ENCODE results near the gene BCCIP. TPM values are rescaled to one million over a fixed set of nuclear protein-coding genes. Genes with fewer than 3 reads are reported as not detected.

Gene BCCIP
- 49.2 and 74.0 TPM in 2 replicates for total RNA-seq

DNA sequence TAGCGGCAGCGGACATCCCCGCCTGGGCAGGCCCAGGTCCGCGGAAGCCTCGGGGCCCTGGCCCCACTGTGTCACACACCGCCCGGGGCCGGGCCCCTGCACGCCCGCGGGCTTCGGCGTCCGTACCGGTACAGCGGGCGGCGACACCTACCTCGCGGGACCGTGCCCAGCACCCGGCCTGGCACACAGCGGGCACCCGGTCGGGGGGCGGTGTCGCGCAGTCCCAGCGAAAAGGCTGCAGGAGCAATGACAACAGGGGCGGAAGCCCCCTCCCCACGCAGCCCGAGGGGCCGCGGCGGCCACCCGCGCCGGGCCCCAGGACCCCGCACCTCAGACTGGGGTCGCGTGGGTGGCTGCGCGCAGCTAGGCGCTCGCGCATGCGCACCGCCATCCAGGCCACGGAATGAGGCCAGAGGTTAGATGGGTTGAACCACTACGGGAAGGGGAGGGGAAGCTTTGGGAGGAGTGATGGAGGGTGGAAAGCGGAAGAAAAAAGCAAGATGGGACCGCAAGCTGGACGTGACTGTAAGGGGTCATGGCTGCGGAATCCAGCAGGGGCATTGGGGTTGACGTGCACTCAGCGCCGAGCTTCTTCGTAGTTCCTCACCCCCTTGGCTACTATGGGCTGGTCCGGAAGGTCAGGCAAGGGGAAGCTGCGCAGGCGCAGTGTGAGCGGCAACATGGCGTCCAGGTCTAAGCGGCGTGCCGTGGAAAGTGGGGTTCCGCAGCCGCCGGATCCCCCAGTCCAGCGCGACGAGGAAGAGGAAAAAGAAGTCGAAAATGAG, at the start of gene BCCIP, which contains the start of gene UROS:
Gene BCCIP, plus strand, starts transcription at position 669 of the 785 bp plus-strand sequence. Its CDS starts 12 bp downstream, at position 681.
Gene UROS, minus strand, starts transcription at position 381 of the 785 bp plus-strand sequence. CDS start 6,759 bp downstream, outside the sequence.
- DNase-seq (ENCODE audit: low read depth, low spot score): peak; percentile 55

GRCh38 chr10:125773687-125774543, 49.4 kb upstream of the BCCIP start:
- DNase-seq (ENCODE audit: low read depth, low spot score): no peak

GRCh38 chr10:125774581-125775191, 48.7 kb upstream of the BCCIP start:
- no peak for DNase-seq (ENCODE audit: low read depth, low spot score)

- DNase-seq (ENCODE audit: low read depth, low spot score): no peak
Observed at GRCh38 chr10:125775491-125776106, 47.7 kb upstream of the BCCIP start, which contains the start of gene MMP21. TSS of gene MMP21 (minus strand) at chr10:125775821. CDS start at chr10:125775821, 0 bp downstream.

GRCh38 chr10:125777806-125778205, 45.5 kb upstream of the BCCIP start:
- no peak for DNase-seq (ENCODE audit: low read depth, low spot score)

- DNase-seq (ENCODE audit: low read depth, low spot score): no peak
Observed at GRCh38 chr10:125778556-125778955, 44.8 kb upstream of the BCCIP start.

GRCh38 chr10:125779403-125780327, 43.7 kb upstream of the BCCIP start:
- DNase-seq (ENCODE audit: low read depth, low spot score): no peak

GRCh38 chr10:125781374-125781773, 42.0 kb upstream of the BCCIP start:
- no peak for DNase-seq (ENCODE audit: low read depth, low spot score)

- DNase-seq (ENCODE audit: low read depth, low spot score): no peak
Observed at GRCh38 chr10:125782054-125782453, 41.3 kb upstream of the BCCIP start.

- no peak for DNase-seq (ENCODE audit: low read depth, low spot score)
Observed at GRCh38 chr10:125782616-125783015, 40.7 kb upstream of the BCCIP start.

GRCh38 chr10:125783408-125783807, 39.9 kb upstream of the BCCIP start:
- no peak for DNase-seq (ENCODE audit: low read depth, low spot score)

GRCh38 chr10:125783957-125784356, 39.4 kb upstream of the BCCIP start:
- DNase-seq (ENCODE audit: low read depth, low spot score): no peak

DNA sequence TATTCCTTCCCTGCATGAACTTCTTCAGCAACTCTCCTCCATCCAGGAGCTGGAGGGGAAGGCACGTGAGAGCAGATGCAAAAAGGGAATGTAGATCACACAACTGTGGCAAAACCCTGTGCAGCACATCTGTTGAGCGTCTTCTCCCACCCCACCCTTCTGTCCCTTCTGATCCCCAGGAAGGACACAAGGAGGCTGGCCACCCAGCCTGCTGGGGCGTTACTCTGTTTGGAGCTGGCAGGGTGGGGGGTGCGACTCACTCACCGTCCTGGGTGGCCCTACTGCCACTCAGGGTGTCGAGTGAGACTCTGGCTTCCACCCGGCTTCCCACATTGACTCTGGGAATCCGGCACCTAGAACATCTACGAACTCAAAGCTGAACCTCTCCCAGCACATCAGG, 37.6 kb upstream of the BCCIP start:
- no peak for DNase-seq (ENCODE audit: low read depth, low spot score)

DNA sequence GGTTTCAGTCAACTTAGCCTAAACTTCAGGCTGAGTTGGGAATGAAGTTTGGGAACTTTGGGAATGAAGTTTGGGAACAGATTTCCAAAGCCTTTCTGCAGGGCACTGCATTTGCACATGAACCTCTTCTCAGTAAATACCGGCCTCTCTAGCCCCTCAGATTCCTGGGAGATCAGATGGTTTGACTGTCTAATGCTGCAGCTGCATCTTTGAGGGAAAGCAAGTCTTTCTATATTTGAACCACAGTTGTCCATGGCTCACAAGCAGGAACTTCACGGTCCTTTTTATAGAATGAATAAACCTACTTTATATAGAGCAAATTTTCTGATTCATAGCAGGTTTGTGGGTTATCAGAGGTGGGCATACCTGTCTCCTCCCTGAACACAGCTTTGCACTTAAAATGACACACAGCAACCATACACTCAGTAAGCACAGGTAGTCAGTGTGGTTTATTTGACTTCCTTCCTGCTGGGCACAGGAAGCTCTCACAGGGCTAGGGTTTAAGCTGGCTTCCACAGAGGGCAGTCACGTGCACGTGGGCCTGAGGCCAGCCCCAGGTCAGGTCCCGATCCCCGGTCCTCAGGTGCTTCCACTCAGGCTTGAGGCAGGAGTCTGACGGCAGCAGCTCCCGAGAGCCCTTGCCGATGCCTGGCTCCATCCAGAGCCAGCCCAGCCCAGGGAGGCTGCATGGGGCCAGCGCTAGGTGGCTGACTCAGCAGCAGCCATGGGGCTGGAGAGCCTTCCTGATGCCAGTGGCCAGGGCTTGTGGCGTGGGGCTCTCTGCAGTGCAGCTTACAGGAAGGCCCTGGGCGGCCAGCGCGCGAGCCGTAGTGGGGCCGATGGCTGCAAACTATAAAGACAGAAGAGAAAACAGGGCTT, 35.0 kb upstream of the BCCIP start:
- DNase-seq (ENCODE audit: low read depth, low spot score): no peak

- DNase-seq (ENCODE audit: low read depth, low spot score): no peak
Observed at GRCh38 chr10:125792342-125793300, 30.7 kb upstream of the BCCIP start.

DNA sequence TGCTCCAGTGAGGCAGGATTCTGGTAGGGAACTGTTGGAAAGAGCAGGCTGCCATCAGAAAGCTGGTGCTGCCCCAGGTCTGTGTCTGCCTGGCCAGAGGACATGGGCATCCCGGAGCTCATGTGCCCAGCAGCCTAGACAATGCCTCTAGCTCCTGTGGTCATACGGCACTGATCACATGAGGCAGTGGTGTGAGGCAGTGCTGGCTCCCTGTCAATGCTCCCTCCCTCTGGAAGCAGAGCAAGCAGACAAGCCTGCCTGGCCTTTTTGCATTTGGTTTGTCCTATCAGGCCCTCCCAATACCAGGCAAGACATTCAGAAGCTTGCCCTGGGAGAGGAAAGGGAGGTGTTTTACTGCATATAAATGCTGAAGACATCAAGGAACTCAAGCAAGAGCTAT, 28.2 kb upstream of the BCCIP start:
- DNase-seq (ENCODE audit: low read depth, low spot score): no peak

- DNase-seq (ENCODE audit: low read depth, low spot score): no peak
Observed at GRCh38 chr10:125795637-125796190, 27.6 kb upstream of the BCCIP start.

DNA sequence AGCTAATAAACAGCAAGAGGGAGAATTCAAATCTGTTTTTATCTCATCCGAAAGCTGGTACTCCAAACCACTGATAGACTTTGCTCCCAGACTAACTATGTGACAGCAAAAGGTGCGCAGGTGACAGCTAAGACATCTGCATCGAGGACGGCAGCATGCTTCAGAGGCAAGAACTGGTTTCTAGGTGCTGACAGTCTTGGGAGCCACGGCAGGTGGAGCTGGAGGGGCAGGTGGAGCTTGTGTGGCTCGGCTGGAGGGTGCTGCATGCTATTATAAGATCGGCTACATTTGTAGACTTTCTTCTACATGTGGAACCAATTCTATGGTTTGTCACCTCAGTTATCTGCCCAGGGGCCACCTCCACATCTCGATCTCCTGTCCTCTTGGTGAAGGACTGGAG, 25.9 kb upstream of the BCCIP start:
- no peak for DNase-seq (ENCODE audit: low read depth, low spot score)
